K562 (cell line): Measurements from ENCODE around the gene MAPKAPK2. TPM values are rescaled to one million over a fixed set of nuclear protein-coding genes. Genes with fewer than 3 reads are reported as not detected.

Experiments used
- BRD4 ChIP-seq: fragments of 200-600 bp; sonication (generic); IDR thresholded peaks from 2 replicates; pipeline ENCODE4 v1.6.1; 2017; ENCODE audit warnings: inconsistent platforms
- GABPA ChIP-seq: fragments of 200-800 bp; sonication (Bioruptor generic); conservative IDR thresholded peaks from 2 replicates; pipeline ENCODE4 v1.6.1; 2016; ENCODE audit warnings: low read depth, missing genetic modification characterization, missing compliant biosample characterization
- HINFP ChIP-seq: fragments of 450-650 bp; conservative IDR thresholded peaks from 2 replicates; pipeline ENCODE4 v1.6.1; 2016; ENCODE audit warnings: missing genetic modification characterization, low read depth, mild to moderate bottlenecking, control low read depth, missing compliant biosample characterization
- SMAD4 ChIP-seq: fragments of 250-450 bp; sonication (Bioruptor Pico); conservative IDR thresholded peaks from 2 replicates; pipeline ENCODE4 v1.8.0; 2021; ENCODE audit warnings: inconsistent platforms, mild to moderate bottlenecking, moderate library complexity
- STAT6 ChIP-seq: sonication (generic); formaldehyde crosslinking; IDR thresholded peaks from 2 replicates; pipeline ENCODE4 v1.8.1; 2023; ENCODE audit warnings: mild to moderate bottlenecking, missing genetic modification reagents
- TAF1 ChIP-seq: IDR thresholded peaks from 2 replicates; pipeline ENCODE4 v1.6.1; 2011; ENCODE audit warnings: mild to moderate bottlenecking, low read length, moderate library complexity; ENCODE audit not compliant: insufficient read depth, control insufficient read depth, severe bottlenecking; ENCODE audit errors: extremely low read depth
- U2AF1 ChIP-seq: fragments of 200-400 bp; formaldehyde crosslinking; optimal IDR thresholded peaks from 2 replicates; pipeline ENCODE3; 2017; ENCODE audit warnings: mild to moderate bottlenecking, low read depth, low read length, moderate library complexity
- ZNF407 ChIP-seq: fragments of 450-650 bp; IDR thresholded peaks from 2 replicates; pipeline ENCODE4 v1.6.1; 2016; ENCODE audit warnings: low read depth
- ZNF449 ChIP-seq: fragments of 250-450 bp; sonication (Bioruptor Pico); IDR thresholded peaks from 2 replicates; pipeline ENCODE4 v1.8.0; 2022; ENCODE audit warnings: moderate library complexity, mild to moderate bottlenecking, inconsistent platforms
- polyA plus RNA-seq, 8 experiments: library from polyadenylated mRNA; depleted of rRNA in 4 of 8; stranded (reverse) in 5 of 8; unstranded in 3 of 8; fragments of >200 nt; fragmentation: Nextera tagmentation in 2 of 8; fragmentation: Illumina TruSeq in 1 of 8; extraction: Ambion mirVana in 2 of 8; extraction: Trizol in 1 of 8; gene quantifications; 2 replicates each; pipeline versions ENCODE4 v1.2.1 to v1.2.3, GENCODE V29; 2011 to 2014; ENCODE audit warnings: inconsistent platforms in 1 of 8, missing spikeins in 1 of 8
- total RNA-seq, 7 experiments: library from RNA; depleted of rRNA in 6 of 7; stranded (reverse); fragments of >200 nt in 6 of 7; fragmentation: Illumina TruSeq in 2 of 7; extraction: Trizol in 2 of 7; gene quantifications; 2 replicates each; pipeline versions ENCODE4 v1.2.1 to v1.2.3, GENCODE V29; 2011 to 2021; ENCODE audit warnings: low replicate concordance in 1 of 7

Gene MAPKAPK2
- total and polyA plus RNA-seq, 9 of the 15 experiments (the other 6 are each of a cell fraction or from before 2014, with no cell fraction given): 0.63 to 94.2 (median 52.1) TPM

GRCh38 chr1:206686478-206687249 is 2.0 kb downstream of the MAPKAPK2 start (continued):
- TF ChIP-seq ZNF407 (0 out of 2 replicates have a peak, but pooled peaks have one; percentile 50), BRD4 (no peak), GABPA (tag) (no peak), U2AF1 (no peak), STAT6 (no peak), ZNF449 (CRISPR knock-in tag) (no peak), SMAD4 (CRISPR knock-in tag) (no peak), TAF1 (peak; percentile 19), HINFP (no peak)
